ENCODE results near the gene WDR7. TPM values are rescaled to one million over a fixed set of nuclear protein-coding genes. Genes with fewer than 3 reads are reported as not detected.

Gene WDR7
- total and polyA plus RNA-seq, 9 of the 15 experiments (the other 6 are each of a cell fraction or from before 2014, with no cell fraction given), result 1.4 to 9.4 (median 5.3) TPM

DNA sequence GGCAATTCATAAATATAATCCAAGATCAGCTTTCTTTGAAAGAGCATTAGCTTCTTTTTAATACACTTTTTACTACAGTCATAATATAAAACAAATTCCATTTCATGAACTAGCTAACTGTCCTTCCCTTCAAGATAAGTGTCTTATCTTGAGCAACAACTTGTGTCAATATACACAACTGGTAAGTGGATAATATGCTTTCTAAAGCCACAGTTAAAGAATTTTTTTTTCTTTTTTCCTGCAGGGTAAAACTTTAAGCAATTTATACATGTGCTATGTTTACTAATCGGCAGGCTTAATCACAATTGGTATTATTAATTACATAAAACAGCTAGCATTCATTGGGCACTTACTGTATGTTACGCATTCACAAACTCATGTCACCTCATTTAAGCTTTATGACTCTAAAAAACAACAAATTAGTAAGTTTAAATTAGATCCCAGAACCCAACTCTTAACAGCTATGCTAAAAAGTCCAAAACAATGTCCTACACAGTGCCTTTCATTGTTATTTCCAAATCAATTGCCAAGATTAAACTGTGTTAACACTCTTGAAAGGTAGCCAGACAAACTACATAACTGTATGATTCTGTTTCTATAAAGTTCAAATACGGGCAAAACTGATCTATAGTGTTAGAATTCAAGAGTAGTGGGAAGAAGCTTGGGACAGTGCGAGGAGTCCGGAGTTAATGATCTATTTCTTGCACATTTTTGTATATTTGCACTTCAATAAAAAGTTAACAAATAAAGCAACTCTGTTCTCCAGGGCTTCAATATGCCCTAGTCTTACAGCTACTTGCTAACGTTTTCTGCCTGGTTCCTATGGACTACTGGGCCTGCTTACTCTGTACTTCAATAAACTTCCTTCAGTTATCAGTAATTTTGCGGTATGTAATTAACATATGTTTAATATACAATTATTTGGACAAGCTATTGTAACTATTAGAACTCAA lies 18.8 kb upstream of the WDR7 start (continued):
- TF ChIP-seq GATA2 (CRISPR knock-in tag; IDR thresholded peaks at IDR 0.05) (no peak), ZNF253 (CRISPR knock-in tag; conservative IDR thresholded peaks at IDR 0.05) (no peak), DPF2 (IDR thresholded peaks at IDR 0.05) (peak; percentile 76), NFXL1 (CRISPR knock-in tag; IDR thresholded peaks at IDR 0.05) (no peak), SMARCC2 (IDR thresholded peaks at IDR 0.05; ENCODE audit: low read depth) (peak; percentile 41; the same call in 1 of the 2 replicates), MAFF (IDR thresholded peaks at IDR 0.05; ENCODE audit: low read length) (no peak), CCAR2 (IDR thresholded peaks at IDR 0.05; ENCODE audit: low read depth, low read length) (no peak), ILF3 (IDR thresholded peaks at IDR 0.05; ENCODE audit: borderline replicate concordance) (no peak), FOXA3 (CRISPR knock-in tag; conservative IDR thresholded peaks at IDR 0.05 in 1 of 2, IDR thresholded peaks at IDR 0.05 in 1 of 2) (peak in 1 of 2 experiments; percentile 92; a peak in 2 of 4 replicates), BHLHE40 (IDR thresholded peaks at IDR 0.05; ENCODE audit: low read length) (no peak), SIN3B (IDR thresholded peaks at IDR 0.05; ENCODE audit: low read depth) (no peak), TCF3 (CRISPR knock-in tag; IDR thresholded peaks at IDR 0.05) (peak; percentile 80), MAFK (IDR thresholded peaks at IDR 0.05; ENCODE audit: low read length) (no peak), NFIC (IDR thresholded peaks at IDR 0.05) (0 out of 2 replicates have a peak, but pooled peaks have one; percentile 6), RBM22 (IDR thresholded peaks at IDR 0.05; ENCODE audit: low read depth, low read length, poor library complexity, severe bottlenecking) (no peak), GABPB2 (CRISPR knock-in tag; conservative IDR thresholded peaks at IDR 0.05) (no peak), SMC3 (conservative IDR thresholded peaks at IDR 0.05; ENCODE audit: insufficient read depth, low read depth, low read length) (no peak), HEY1 (CRISPR knock-in tag; IDR thresholded peaks at IDR 0.05; ENCODE audit: borderline replicate concordance) (no peak), PTRF (tag; IDR thresholded peaks at IDR 0.05) (no peak), ZSCAN29 (IDR thresholded peaks at IDR 0.05) (no peak)
- TF ChIP-seq, protein P1, sequence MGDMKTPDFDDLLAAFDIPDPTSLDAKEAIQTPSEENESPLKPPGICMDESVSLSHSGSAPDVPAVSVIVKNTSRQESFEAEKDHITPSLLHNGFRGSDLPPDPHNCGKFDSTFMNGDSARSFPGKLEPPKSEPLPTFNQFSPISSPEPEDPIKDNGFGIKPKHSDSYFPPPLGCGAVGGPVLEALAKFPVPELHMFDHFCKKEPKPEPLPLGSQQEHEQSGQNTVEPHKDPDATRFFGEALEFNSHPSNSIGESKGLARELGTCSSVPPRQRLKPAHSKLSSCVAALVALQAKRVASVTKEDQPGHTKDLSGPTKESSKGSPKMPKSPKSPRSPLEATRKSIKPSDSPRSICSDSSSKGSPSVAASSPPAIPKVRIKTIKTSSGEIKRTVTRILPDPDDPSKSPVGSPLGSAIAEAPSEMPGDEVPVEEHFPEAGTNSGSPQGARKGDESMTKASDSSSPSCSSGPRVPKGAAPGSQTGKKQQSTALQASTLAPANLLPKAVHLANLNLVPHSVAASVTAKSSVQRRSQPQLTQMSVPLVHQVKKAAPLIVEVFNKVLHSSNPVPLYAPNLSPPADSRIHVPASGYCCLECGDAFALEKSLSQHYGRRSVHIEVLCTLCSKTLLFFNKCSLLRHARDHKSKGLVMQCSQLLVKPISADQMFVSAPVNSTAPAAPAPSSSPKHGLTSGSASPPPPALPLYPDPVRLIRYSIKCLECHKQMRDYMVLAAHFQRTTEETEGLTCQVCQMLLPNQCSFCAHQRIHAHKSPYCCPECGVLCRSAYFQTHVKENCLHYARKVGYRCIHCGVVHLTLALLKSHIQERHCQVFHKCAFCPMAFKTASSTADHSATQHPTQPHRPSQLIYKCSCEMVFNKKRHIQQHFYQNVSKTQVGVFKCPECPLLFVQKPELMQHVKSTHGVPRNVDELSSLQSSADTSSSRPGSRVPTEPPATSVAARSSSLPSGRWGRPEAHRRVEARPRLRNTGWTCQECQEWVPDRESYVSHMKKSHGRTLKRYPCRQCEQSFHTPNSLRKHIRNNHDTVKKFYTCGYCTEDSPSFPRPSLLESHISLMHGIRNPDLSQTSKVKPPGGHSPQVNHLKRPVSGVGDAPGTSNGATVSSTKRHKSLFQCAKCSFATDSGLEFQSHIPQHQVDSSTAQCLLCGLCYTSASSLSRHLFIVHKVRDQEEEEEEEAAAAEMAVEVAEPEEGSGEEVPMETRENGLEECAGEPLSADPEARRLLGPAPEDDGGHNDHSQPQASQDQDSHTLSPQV (IDR thresholded peaks at IDR 0.05), result no peak
- TF ChIP-seq, protein P2, sequence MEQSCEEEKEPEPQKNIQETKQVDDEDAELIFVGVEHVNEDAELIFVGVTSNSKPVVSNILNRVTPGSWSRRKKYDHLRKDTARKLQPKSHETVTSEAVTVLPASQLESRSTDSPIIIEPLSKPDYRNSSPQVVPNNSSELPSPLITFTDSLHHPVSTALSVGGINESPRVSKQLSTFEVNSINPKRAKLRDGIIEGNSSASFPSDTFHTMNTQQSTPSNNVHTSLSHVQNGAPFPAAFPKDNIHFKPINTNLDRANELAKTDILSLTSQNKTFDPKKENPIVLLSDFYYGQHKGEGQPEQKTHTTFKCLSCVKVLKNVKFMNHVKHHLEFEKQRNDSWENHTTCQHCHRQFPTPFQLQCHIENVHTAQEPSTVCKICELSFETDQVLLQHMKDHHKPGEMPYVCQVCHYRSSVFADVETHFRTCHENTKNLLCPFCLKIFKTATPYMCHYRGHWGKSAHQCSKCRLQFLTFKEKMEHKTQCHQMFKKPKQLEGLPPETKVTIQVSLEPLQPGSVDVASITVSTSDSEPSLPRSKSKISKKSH (CRISPR knock-in tag; IDR thresholded peaks at IDR 0.05), result no peak
- TF ChIP-seq, protein P3, sequence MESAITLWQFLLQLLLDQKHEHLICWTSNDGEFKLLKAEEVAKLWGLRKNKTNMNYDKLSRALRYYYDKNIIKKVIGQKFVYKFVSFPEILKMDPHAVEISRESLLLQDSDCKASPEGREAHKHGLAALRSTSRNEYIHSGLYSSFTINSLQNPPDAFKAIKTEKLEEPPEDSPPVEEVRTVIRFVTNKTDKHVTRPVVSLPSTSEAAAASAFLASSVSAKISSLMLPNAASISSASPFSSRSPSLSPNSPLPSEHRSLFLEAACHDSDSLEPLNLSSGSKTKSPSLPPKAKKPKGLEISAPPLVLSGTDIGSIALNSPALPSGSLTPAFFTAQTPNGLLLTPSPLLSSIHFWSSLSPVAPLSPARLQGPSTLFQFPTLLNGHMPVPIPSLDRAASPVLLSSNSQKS (CRISPR knock-in tag; IDR thresholded peaks at IDR 0.05), result no peak

Data from K562 (cell line).